A172 (cell line): ENCODE data around the gene LETM1. TPM values are rescaled to one million over a fixed set of nuclear protein-coding genes. Genes with fewer than 3 reads are reported as not detected.
A peak's percentile ranks its signal among the peaks of the same experiment; 100 is the strongest.

Experiments
- DNase-seq: peaks from one replicate; pipeline ENCODE4 v3.0.0-alpha.2; 2015; ENCODE audit warnings: low spot score
- total RNA-seq: library from RNA; depleted of rRNA; stranded (reverse); fragments of >200 nt; shearing (Covaris generic); gene quantifications from 2 replicates; pipeline ENCODE4 v1.2.3, GENCODE V29; 2014

Gene LETM1
- total RNA-seq, 1 experiment from 2014 or later: 55.6 TPM

DNA sequence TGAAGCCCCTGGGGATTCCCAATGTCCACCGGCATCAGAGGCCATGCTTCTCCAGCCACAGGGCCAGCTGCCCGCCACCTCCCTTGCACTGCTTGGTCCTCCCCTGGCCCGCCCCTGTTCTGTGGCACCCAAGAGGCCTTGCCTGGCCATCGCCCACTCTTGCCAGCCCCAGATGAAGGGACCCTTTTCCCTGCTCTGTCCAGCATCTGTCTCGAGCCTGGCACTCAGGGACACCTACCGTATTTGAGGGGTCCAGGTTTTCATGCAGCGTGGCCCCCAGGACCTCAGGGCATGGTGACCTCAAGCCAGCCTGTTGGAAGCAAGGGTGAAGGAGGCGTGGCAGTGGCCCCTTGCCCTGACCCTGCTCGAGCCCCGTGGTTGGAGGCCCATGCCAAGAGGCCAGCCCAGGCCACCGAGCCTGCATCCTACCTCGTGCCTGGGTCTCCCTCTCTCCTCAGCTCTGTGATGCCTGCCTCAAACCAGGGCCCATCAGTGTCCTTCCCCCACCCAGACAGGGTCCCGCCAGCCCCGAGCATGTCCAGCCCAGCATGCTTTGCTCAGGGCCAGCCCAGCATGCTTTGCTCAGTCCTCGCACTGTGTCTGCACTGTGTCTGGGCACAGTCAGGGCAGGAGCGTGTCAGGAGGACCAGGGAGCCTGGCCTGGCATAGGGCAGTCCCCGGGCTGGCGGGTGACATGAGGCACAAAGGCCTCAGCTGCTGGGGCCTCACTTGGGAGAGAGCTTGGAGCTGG, 77.1 kb downstream of the LETM1 start:
- DNase-seq: no peak

DNA sequence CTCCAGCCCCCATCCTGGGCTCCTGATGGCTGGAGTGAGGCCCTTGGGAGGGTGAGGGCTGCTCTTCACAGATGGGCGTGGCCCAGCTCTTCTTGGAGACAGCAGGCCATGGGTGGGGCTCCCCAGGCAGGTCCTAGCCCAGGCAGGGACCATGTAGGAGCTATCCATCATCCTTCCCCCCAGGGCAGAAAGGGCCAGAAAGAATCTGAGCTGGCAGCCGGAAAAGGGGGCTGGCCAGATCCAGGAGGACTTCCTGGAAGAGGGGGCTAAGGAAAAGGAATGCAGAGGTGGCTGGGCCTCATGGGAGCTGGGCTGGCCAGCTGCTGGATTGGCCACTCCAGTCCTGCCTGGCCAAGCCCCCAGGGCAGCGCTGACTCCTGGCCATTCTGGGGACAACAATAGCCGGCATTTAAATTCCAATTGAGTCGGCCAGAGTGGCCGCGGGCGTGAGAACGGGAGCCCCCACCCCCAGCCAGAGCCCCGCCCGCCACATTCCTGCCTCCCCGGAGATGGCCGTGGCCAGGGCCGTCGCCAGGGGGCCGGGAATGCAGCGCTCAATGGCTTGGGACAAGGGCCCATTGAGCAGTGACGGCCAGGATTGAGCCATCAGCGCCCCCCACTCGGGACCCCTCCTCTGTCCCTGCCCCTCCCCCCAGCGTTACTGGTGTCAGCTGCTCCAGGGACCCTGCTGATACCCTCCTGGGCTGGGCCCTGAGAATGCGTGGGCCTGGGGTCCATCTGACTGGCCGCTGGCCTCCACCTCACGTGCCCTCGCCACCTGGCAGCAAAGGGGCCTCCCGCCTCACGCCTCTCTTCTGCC, 77.9 kb downstream of the LETM1 start:
- peak; percentile 88 for DNase-seq

DNA sequence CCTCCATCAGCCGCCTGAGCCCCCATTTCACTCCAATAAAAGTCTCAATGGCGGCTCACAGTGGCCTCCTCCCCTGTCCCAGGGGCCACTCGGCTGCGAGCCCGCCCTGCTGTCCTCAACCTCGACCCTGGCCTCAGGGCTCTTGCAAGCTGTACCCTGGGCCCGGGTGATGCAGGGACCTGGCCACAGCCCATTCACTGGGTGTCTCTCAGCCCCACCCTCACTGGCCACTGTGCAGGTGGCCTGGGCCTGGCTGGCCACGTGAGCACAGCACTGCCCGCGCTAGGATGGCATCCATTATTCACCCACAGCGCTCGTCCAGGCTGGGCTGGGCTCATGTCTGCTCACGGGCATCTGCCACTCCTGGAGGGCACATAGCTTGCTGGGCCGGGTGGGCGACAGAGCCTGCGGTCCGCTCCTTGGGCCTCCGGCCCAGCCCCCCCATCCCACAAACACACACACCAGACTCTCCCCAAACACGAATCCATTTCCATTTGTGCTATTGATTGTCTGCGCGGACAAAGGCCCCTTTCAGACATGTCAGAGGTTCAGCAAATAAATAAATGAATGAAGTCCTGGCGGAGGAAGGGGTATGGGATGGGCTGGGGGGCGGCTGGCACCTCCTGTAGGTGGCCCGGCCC, 79.3 kb downstream of the LETM1 start:
- no peak for DNase-seq

DNA sequence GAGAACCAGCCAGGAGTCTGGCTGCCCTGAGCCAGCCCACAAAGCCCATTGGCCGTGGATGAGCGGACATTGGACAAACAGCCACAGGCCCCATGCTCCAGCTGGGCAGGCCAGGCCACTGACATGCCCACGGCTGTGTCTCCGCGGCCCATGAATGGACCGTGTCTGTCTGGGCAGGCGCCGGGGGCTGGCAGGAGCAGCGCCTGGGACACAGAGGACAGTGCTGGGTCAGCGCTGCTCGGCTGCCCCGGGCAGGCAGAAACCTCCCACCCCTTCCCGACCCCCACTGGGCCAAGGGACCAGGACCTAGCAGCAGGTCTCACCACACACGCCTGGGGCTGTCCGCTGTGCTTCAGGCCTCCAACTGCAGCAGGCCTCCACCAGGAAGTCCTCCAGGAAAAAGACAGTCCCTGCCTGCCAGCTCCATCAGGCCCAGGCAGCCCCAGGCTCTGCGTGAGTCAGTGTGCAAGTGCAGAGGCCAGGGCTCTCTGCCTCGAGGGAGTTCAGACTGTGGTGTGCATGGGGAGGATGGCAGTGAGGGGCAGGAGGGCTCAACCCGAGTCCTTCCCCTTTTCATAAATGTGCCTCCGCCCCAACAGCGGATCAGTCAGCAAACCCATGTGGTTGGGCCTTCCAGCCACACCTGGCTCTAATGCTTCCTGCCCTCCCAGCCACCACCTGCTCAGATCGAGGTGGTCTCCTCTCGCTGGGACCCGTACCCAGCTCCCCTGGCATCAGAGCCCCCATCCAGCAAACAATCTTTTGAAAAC, 80.0 kb downstream of the LETM1 start:
- peak; percentile 16 for DNase-seq

DNA sequence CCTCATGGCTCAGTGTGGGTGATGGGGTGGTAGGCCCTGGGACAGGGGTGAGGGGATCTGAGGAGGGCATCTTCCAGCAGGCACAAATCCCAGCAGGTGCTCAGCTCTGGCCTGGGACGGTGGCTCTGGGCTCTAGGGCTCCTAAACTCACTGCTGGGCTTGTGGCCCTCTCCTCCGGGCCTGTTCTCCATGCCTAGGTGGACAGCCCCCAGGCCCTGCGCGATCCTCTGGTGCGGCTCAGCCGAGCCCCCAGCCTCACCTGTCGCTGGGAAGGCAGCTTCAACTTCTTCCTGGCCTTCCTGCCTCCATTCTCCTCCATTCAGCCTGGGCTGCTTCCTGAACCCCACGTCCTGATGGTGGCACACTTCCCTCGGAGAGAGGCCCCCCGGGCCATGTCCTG, 82.2 kb downstream of the LETM1 start:
- no peak for DNase-seq

DNA sequence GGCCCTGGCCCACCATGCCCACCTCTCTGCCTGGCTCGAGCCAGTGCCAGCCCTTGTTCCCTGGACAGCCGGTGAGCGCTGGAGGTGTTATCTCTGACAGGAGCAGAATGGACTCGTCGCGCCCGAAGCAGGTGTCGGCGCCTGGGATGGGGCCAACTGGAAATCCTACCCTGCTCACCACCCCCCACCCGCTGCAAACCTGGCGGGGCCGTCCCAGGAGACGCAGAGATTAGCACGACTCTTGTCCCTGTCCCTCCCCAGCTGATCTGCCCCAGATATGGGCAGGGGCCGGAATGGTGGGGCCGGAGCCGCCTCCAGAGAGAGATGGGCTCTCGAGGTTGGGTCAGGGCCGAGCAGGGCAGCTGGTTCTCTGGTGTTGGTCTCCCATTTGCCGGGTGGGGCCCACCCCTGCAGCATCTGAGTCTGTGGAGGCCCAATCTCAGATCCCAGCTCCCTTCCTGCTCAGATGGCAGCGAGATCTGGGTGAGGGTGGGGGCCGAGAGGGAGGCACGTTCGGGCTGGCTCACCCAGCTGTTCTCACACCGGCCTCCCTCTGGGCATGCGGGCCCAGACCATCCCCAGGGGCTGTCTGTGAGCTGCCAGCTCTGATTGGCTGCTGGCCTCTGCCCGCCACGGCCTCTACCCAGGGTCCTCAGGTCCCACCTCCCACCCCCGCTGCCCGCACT, 83.0 kb downstream of the LETM1 start:
- no peak for DNase-seq

DNA sequence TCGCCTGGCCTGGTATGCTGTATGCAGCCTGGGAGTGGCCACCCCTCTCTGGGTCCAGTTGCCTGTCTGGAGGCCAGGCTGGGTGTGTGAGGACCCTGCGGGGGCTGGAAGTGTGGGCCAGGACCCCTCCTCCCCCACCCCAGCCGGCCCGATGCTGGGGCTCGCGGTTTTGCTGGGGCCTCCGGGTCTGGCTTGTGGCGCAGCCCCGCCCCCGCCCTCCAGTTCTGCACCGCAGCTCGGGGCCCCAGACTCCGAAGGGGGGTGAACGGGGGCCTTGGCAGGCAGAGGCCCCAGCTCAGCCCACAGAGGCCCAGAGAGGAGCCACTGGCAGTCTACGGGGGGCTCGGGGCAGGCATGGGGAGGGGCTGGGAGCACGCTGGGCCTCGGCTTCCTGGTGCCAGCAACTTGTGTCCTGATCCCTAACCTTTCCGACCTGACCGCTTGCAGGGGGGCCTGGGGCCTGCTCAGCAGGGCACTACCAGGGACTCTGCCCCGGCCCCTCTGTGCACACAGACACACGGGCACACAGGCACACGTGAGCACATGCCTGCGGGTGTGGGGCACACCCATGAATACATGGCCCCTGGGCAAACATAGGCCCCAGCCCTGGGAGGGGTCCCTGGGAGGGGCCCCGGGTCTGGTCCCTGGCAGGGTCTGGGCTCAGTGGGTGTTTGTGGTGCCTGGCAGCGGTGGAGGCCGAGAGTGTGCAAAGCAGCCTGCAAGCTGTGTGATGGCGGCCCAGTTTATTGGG, 84.2 kb downstream of the LETM1 start:
- DNase-seq: no peak

DNA sequence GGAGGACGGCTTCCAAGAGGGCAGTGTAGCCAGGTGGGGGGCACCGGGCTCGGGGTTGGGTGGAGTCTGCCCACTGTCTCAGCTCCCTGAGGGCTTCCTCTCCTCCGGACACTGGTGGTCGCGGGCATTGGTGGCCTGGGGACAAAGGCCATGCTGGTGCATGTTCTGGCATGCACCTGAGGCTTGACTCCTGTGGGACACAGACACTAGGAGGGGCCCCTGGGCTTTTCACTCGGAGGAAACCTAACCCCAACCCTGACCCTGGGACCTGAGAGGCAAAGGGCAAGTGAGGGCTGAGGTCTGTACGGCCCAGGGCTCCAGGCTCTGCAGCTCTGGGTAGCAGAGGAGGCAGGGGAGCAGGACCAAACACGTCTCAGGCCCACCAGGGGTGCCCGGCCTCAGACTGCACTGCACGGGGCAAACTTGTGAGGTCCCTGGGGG, 85.1 kb downstream of the LETM1 start:
- no peak for DNase-seq

DNA sequence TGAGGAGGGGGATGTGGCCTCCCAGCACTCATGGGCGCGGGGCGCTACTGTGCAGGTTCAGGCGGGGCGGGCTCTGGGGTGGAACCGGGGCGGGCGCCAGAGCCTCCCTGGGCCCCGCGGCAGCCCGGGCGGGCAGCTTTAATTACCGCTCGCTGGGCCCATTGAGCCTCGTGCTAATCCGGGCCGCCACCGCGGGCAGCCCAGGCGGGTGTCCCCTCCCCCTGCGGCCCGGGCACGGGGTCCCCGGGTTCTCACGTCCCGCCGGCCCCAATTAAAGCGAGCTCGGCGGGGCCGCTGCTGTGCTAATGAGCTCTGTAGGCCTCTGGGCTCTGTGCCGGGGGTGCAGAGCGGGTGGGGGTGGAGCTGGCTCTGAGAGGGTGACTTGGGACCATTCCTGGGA, 85.7 kb downstream of the LETM1 start:
- no peak for DNase-seq

DNA sequence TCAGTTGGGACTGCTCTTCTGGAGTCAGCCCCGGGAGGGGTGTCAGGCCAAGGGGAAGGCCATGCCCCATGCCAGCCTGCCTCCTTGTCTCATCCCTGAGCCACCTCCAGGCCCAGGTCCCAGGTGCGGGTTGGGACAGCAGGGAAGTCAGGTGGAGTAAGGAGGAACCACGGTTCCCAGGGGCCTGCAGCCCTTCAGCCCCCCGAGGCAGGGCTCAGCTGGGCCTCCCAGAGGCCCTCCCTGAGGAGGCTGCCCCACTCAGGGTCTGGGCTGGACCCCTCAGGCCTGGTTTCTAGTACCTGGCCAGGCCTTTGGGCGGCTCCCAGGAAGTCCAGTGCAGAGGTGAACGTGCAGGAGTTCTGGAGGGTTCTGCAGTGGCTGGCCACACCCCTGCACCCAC, 86.3 kb downstream of the LETM1 start:
- DNase-seq: no peak

DNA sequence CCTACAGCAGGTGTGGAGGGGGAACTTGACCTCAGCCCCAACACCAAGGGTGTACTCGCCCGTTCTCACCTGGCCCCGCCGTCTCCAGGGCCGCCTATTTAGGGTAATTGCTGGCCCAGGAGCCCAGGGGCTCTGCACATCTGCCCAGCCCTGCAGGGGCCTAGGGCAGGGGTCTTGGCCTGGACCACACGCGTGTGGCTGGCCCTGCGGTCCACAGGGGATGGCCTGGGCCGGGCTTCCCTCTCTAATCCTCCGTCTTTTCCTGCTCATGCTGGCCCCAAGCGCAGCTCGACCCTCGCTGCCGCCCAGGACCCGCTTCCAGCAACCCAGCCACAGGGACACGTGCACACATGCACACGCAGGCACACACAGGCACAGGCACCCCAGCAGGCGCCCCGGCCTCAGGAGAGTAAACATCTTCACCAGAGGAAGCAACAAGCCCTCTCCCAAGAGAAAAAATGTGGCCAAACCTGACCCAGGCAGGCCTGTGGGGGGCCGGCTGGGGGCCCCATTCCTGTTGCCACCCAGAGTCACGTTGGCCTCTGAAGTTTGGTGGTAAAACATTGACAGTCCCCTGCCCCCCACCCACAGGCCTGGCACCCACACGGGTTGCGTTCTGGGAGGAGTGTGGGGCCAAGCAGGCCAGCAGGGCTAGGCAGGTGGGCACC, 87.5 kb downstream of the LETM1 start:
- DNase-seq: no peak

DNA sequence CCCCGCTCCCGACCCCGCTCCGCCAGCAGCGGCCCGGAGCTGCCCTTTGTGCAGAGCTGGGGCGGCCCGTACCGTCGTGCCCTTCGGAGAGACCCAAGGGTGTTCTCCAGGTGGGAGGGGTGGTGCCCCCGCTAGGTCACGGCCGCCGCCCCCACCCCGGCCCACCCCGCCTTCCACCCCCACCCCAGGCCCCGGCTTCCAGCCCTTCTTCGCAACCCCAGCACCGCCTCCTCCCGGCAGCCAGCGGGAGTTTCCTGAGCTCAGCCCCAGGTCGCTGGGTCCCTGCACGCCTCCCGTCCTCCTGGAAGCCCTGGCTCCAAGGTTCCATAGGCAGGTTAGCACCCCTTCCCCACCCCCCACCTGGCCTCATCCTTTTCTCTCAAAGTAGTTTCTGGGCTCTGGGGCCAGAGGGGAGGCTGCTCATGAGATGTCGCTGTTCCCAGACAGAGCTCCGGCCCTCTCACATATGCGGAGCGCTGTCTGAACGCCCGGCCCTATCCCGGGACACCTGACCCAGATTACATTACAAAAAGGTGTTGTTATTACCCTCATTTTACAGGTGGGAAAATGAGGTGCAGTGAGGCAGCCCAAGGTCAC, 88.1 kb downstream of the LETM1 start:
- no peak for DNase-seq

DNA sequence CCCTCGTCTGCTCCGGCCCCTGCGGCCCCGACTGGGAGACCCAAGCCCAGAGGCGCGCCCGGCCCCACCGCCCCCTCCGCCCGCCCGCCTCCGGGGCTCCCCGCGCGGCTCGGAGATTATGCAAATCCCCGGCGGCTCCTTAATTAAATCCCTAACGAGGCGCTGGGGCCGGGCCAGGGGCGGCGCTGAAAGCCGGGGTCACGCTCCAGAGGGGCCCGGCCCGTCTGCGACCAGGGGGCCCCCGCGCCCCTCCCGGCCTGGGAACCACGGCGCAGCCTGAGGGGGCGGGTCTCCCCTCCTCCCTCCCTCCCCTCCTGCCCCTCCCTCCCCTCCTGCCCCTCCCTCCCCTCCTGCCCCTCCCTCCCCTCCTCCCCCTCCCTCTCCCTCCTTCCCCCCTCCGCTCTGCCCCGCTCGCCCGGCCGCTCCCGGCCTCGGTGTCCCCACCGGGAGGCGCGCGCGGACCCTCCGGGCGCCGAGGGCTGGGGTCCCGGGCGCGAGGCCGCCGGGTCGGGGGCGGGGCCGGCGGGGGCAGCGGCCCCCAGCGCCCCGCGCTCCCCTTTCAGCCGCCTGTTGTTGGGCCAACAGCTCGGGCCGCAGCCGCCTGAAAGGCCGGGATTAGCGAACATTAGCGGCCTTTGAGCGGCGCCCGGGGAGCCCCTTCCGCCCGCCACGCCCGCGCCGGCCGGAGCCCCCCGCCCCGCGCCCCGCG, 88.7 kb downstream of the LETM1 start:
- DNase-seq: no peak

DNA sequence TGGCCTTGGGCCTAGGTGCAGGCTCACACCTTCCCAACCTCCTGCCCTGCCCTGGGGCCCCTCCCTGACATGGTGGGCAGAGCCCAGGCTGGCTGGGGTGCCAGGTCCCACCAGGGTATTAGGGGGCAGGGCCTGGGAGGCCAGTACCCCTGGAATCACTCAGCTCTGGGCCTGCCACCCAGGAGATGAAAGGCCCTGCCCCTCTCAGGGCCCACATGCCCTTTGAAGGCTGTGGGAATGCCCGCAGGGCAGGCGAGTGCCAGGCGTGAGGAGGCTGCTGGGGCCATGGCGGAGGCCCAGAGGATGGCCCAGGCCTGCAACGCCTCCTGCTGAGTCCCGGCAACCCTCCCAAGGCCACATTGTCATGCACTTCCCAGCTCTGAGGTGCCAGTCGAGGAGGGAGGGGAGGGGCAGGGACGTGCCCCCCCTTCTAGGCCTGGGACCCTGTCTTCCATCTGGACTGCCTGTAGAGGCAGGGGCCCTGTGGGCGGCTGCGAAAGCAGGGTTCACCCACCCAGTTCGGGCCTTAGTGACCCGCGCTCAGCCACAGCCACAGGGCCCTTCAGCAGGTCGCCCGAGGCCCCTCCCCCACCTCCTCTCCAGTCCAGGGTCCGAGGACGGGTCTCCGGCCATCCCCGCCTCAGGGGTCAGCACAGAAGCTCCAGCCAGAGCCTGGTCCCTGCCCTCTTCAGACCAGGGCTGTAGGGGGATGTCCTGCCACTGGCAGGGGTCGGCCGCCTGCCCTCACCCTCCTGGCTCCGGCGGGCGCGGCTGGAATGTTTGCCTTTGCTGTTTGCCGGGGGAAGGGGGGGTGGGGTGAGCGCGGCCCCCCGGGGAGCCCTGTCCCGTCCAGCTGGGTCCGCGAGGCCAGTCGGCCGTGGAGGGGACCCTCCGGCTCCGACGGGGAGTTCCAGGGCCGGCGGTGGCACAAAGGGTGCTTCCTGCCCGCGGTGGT, 89.6 kb downstream of the LETM1 start:
- DNase-seq: no peak

DNA sequence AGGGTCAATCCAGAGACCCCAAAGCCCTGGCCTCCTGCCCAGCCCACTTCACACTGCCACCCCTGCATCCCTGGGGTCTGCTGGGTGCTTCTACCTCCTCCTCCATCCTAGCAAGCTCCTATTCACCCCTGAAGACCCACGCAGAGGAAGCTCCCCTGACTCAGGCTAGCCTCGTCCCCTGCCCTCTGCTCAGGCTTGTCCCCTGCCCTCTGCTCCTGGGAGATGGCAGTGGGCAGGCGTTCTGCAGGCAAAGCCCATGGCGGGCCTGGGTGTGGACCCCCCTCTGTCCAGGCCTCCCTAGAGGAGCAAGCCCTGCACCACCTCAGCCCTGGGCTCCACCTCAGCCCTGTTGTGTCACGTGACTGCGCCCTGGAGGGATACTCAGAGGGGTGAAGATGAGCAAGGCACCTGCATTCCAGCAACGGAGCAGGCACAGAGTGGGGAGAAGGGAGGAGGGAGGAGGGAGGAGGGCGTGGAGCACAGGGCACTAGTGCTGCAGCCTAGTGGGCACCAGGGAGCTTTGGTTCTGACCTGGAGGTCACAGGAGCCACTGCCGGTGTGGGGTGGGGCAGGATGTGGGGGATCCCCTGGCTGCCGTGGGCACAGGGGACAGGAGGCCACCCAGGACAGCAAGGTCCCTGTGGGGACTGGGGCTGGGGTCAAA, 90.4 kb downstream of the LETM1 start:
- peak; percentile 20 for DNase-seq

DNA sequence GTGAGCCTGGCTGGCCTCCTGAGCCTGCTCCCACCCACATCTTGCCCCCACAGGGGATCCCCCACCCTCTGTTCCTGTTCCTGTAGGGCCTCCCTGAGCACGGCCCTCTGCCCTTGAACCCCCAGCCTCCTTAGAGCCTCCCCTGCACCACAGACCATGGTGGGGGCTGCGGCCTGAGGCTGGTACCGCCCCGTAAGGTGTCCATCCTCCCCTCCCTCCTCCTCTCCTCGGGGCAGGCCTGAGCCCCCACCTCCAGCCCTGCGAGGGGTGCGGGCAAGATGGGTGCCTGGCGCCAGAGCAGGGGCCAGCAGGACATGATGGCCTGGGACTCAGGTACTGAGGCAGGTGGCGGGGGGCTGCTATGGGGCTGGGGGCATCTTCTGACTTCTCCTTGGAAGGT, 91.3 kb downstream of the LETM1 start:
- DNase-seq: no peak

DNA sequence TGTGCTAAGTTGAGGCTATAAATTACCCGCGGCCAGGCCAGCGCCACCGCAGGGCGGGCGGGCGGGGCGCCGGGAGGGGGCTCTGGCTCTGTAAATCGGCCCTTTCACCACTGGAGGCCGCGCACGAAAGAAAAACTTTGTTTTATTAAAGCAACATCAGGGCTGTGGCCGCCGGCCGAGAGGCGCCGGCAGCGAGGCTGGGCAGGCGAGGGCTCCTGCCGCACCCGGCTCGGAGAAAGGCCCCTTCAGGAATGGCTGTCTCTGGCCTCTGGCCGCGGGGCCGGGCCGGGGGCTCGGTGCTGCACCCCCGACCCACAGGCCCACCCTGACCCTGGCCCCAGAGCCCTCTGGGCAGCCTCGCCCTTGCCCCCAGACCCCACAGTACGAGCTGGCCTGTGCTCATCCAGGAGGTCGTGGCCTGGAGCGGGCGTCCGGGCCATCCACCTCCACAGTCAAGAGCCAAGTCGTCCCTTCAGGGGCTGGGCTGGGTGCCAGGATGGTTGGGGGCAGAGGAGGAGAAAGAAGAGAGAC, 92.3 kb downstream of the LETM1 start:
- DNase-seq: no peak
